ENCODE results near the gene GANC.

Gene GANC

GRCh38 chr15:42270996-42271395 lies 2.0 kb upstream of the GANC start:
- ATAC-seq (ENCODE audit: insufficient read depth, low read depth) (no peak), DNase-seq (no peak)
- Histone ChIP-seq H3K9me3 (ENCODE audit: insufficient read depth, low read length, severe bottlenecking) (no peaks in the 10 kb centered on the region), H3K27ac (ENCODE audit: low read length) (no peak overlapping the region), H3K79me2 (ENCODE audit: insufficient read depth, low read length) (peaks cover 67% of the 10 kb centered on the region), H3K4me3 (ENCODE audit: low read depth in 1 of 2, low read length in 2 of 2) (peak overlapping the region in 1 of 2 experiments; percentile 7; a peak in 1 of 4 replicates), H3K36me3 (ENCODE audit: insufficient read depth, low read length) (peaks cover 23% of the 10 kb centered on the region), H4K20me1 (ENCODE audit: insufficient read depth, low read length) (0 out of 2 replicates have a peak, but pooled peaks cover 5% of the 10 kb centered on the region), H3K4me2 (ENCODE audit: insufficient read depth, low read length) (peak overlapping the region; percentile 80), H3K4me1 (ENCODE audit: insufficient read depth, low read length) (peaks cover 47% of the 10 kb centered on the region), H3K27me3 (ENCODE audit: insufficient read depth, low read length, poor library complexity) (no peaks in the 10 kb centered on the region), H3K9ac (ENCODE audit: low read depth, low read length) (peak overlapping the region; percentile 17; the same call in 1 of the 2 replicates), H2AFZ (ENCODE audit: low read depth, low read length) (no peak overlapping the region)
- TF ChIP-seq EZH2 (IDR thresholded peaks at IDR 0.05; ENCODE audit: borderline replicate concordance, low read depth, low read length, severe bottlenecking) (no peak), CTCF (IDR thresholded peaks at IDR 0.05; ENCODE audit: borderline replicate concordance, extremely low read depth, low read length, poor library complexity, severe bottlenecking) (no peak)

- Histone ChIP-seq H3K4me1 (ENCODE audit: insufficient read depth, low read length) (peaks cover 49% of the 10 kb centered on the region), H3K36me3 (ENCODE audit: insufficient read depth, low read length) (peaks cover 4% of the 10 kb centered on the region), H3K9ac (ENCODE audit: low read depth, low read length) (peak overlapping the region; percentile 90), H3K4me3 (ENCODE audit: low read depth in 1 of 2, low read length in 2 of 2) (peak overlapping the region; percentile 59 to 92), H3K79me2 (ENCODE audit: insufficient read depth, low read length) (peaks cover 55% of the 10 kb centered on the region), H3K27me3 (ENCODE audit: insufficient read depth, low read length, poor library complexity) (no peaks in the 10 kb centered on the region), H4K20me1 (ENCODE audit: insufficient read depth, low read length) (no peaks in the 10 kb centered on the region), H3K9me3 (ENCODE audit: insufficient read depth, low read length, severe bottlenecking) (no peaks in the 10 kb centered on the region), H3K4me2 (ENCODE audit: insufficient read depth, low read length) (peak overlapping the region; percentile 80), H2AFZ (ENCODE audit: low read depth, low read length) (peak overlapping the region; percentile 99), H3K27ac (ENCODE audit: low read length) (peak overlapping the region; percentile 99)
- peak; percentile 60 for DNase-seq
- peak; percentile 36 for ATAC-seq (ENCODE audit: insufficient read depth, low read depth)
- TF ChIP-seq CTCF (IDR thresholded peaks at IDR 0.05; ENCODE audit: borderline replicate concordance, extremely low read depth, low read length, poor library complexity, severe bottlenecking) = no peak
- TF ChIP-seq EZH2 (IDR thresholded peaks at IDR 0.05; ENCODE audit: borderline replicate concordance, low read depth, low read length, severe bottlenecking) = no peak
Observed at GRCh38 chr15:42273900-42274701, 1.1 kb downstream of the GANC start.

GRCh38 chr15:42274702-42274989 lies 1.6 kb downstream of the GANC start:
- Histone ChIP-seq H2AFZ (ENCODE audit: low read depth, low read length) (peak overlapping the region; percentile 99), H4K20me1 (ENCODE audit: insufficient read depth, low read length) (no peaks in the 10 kb centered on the region), H3K9me3 (ENCODE audit: insufficient read depth, low read length, severe bottlenecking) (no peaks in the 10 kb centered on the region), H3K79me2 (ENCODE audit: insufficient read depth, low read length) (peaks cover 50% of the 10 kb centered on the region), H3K4me3 (ENCODE audit: low read depth in 1 of 2, low read length in 2 of 2) (peak overlapping the region; percentile 59 to 92; a peak in 3 of 4 replicates), H3K9ac (ENCODE audit: low read depth, low read length) (peak overlapping the region; percentile 90), H3K4me2 (ENCODE audit: insufficient read depth, low read length) (peak overlapping the region; percentile 80), H3K36me3 (ENCODE audit: insufficient read depth, low read length) (peaks cover 4% of the 10 kb centered on the region), H3K27me3 (ENCODE audit: insufficient read depth, low read length, poor library complexity) (no peaks in the 10 kb centered on the region), H3K4me1 (ENCODE audit: insufficient read depth, low read length) (peaks cover 47% of the 10 kb centered on the region), H3K27ac (ENCODE audit: low read length) (peak overlapping the region; percentile 99)
- no peak for DNase-seq
- no peak for ATAC-seq (ENCODE audit: insufficient read depth, low read depth)
- TF ChIP-seq EZH2 (IDR thresholded peaks at IDR 0.05; ENCODE audit: borderline replicate concordance, low read depth, low read length, severe bottlenecking) (no peak), CTCF (IDR thresholded peaks at IDR 0.05; ENCODE audit: borderline replicate concordance, extremely low read depth, low read length, poor library complexity, severe bottlenecking) (no peak)

Measured in DND-41 (cell line).